Measurements from ENCODE around the gene REV1. TPM values are rescaled to one million over a fixed set of nuclear protein-coding genes. Genes with fewer than 3 reads are reported as not detected.

REV1 gene
- total and polyA plus RNA-seq, 2 of the 8 experiments (the other 6 are each of a cell fraction or from before 2014, with no cell fraction given): 16.6 to 34.3 TPM

DNA sequence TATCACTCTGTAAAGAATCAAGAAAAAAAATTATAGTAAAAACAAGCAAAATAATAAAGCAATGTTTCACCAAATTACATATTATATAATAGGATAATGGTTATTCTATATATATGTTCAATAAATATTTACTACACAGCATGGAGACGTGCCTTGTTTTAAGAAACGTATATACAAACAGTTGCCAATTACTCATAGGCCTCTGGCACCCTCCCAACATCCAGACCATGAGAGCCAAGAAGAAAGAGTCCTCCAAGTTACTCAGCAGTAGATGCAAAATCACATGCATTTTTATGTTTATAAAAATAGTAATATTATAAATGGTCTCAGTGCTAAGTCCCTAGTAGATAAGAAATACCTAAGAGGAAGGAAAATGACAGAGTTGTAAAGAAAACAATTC, 64.8 kb downstream of the REV1 start:
- Histone ChIP-seq H3K23me2 (ENCODE audit: low read depth, low read length) (no peaks in the 10 kb centered on the region), H4K8ac (ENCODE audit: extremely low read depth, insufficient read depth, low read length) (no peak overlapping the region), H3K4me2 (ENCODE audit: insufficient read depth in 1 of 2, low read depth in 2 of 2, low read length in 2 of 2) (no peak overlapping the region), H3K79me1 (ENCODE audit: low read depth, low read length) (no peaks in the 10 kb centered on the region), H3K9me3 (ENCODE audit: insufficient read depth in 2 of 2, low read depth in 1 of 2, low read length in 1 of 2) (no peaks in the 10 kb centered on the region), H3K56ac (replicated peaks; ENCODE audit: insufficient read length, low read depth, low read length) (no peak overlapping the region), H2BK120ac (replicated peaks; ENCODE audit: low read depth, low read length) (no peak overlapping the region), H4K91ac (replicated peaks; ENCODE audit: insufficient read length, low read length) (no peak overlapping the region), H3K4ac (replicated peaks; ENCODE audit: insufficient read length, low read depth, low read length) (no peak overlapping the region), H2AK5ac (ENCODE audit: low read depth, low read length) (no peak overlapping the region), H3K9ac (replicated peaks in 1 of 4; ENCODE audit: extremely low read depth in 1 of 4, low read depth in 3 of 4, low read length in 3 of 4) (no peak overlapping the region), H2BK20ac (ENCODE audit: low read length) (no peak overlapping the region), H3K23ac (ENCODE audit: insufficient read length) (no peak overlapping the region), H3K27ac (ENCODE audit: low read depth, low read length) (no peak overlapping the region), H3K36me3 (ENCODE audit: control insufficient read depth in 2 of 4, insufficient read depth in 4 of 4, low read length in 3 of 4) (peaks cover 4 to 51% (median 25%) of the 10 kb centered on the region in 4 experiments), H3K18ac (ENCODE audit: extremely low read depth, low read length) (no peak overlapping the region), H3K79me2 (ENCODE audit: control insufficient read depth in 1 of 2, insufficient read depth in 2 of 2, low read length in 2 of 2) (no peaks in the 10 kb centered on the region), H2BK5ac (ENCODE audit: low read depth, low read length) (no peak overlapping the region), H2BK12ac (ENCODE audit: low read depth, low read length) (no peak overlapping the region), H3K27me3 (replicated peaks in 1 of 4; ENCODE audit: control insufficient read depth in 3 of 4, extremely low read depth in 1 of 4, insufficient read depth in 3 of 4, low read length in 3 of 4) (no peaks in the 10 kb centered on the region), H4K5ac (ENCODE audit: insufficient read length, low read depth, low read length) (no peak overlapping the region), H3K14ac (ENCODE audit: insufficient read length) (no peak overlapping the region), H3K4me1 (replicated peaks in 1 of 4; ENCODE audit: control insufficient read depth in 3 of 4, insufficient read depth in 4 of 4, low read length in 3 of 4) (no peaks in the 10 kb centered on the region), H3K4me3 (ENCODE audit: extremely low read depth in 1 of 4, insufficient read depth in 2 of 4, low read depth in 3 of 4, low read length in 4 of 4) (no peak overlapping the region), H4K20me1 (replicated peaks in 1 of 2; ENCODE audit: control insufficient read depth in 1 of 2, insufficient read depth in 2 of 2, low read length in 2 of 2) (peaks cover 2% of the 10 kb centered on the region in 2 experiments), H2AFZ (ENCODE audit: low read length) (no peak overlapping the region), H2BK15ac (ENCODE audit: low read length) (no peak overlapping the region)
- 89% methylated on average over 2 of the region's 2 CpGs; no CpG with 5 or more reads in 1 of the 2 experiments for WGBS, 2 experiments (ENCODE audit: extremely low coverage in 1 of 2, insufficient coverage in 1 of 2, insufficient read length in 1 of 2, insufficient replicate concordance in 2 of 2, low coverage in 1 of 2, low lambda C conversion rate in 2 of 2, missing lambda C conversion rate in 1 of 2)
- ChIA-PET POLR2A (ENCODE audit: partially characterized antibody) (no interaction called here), CTCF (ENCODE audit: partially characterized antibody) (no interaction called here)
- FAIRE-seq (no peak), DNase-seq (ENCODE audit: low read depth in 1 of 2, low spot score in 2 of 2) (no peak)
- TF ChIP-seq ATF3 (IDR thresholded peaks at IDR 0.05; ENCODE audit: insufficient read depth, low read depth, low read length): no peak
- TF ChIP-seq ZNF274 (IDR thresholded peaks at IDR 0.05; ENCODE audit: borderline replicate concordance, extremely low read depth, low read length): no peak
- TF ChIP-seq, protein P1, sequence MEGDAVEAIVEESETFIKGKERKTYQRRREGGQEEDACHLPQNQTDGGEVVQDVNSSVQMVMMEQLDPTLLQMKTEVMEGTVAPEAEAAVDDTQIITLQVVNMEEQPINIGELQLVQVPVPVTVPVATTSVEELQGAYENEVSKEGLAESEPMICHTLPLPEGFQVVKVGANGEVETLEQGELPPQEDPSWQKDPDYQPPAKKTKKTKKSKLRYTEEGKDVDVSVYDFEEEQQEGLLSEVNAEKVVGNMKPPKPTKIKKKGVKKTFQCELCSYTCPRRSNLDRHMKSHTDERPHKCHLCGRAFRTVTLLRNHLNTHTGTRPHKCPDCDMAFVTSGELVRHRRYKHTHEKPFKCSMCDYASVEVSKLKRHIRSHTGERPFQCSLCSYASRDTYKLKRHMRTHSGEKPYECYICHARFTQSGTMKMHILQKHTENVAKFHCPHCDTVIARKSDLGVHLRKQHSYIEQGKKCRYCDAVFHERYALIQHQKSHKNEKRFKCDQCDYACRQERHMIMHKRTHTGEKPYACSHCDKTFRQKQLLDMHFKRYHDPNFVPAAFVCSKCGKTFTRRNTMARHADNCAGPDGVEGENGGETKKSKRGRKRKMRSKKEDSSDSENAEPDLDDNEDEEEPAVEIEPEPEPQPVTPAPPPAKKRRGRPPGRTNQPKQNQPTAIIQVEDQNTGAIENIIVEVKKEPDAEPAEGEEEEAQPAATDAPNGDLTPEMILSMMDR (IDR thresholded peaks at IDR 0.05; ENCODE audit: control extremely low read depth in 1 of 3, insufficient read depth in 1 of 3, low read depth in 1 of 3, low read length in 3 of 3): no peak
- no peak for TF ChIP-seq CBX8 (IDR thresholded peaks at IDR 0.05; ENCODE audit: borderline replicate concordance, low read depth, low read length)
- TF ChIP-seq EGR1 (IDR thresholded peaks at IDR 0.05; ENCODE audit: borderline replicate concordance, low read depth, low read length): no peak
- TF ChIP-seq TBP (IDR thresholded peaks at IDR 0.05; ENCODE audit: low read depth, low read length): no peak
- no peak for TF ChIP-seq TEAD4 (IDR thresholded peaks at IDR 0.05; ENCODE audit: low read depth, low read length)
- no peak for TF ChIP-seq JUND (IDR thresholded peaks at IDR 0.05; ENCODE audit: low read length)
- TF ChIP-seq KDM4A (IDR thresholded peaks at IDR 0.05; ENCODE audit: low read depth, low read length, severe bottlenecking): no peak
- TF ChIP-seq TAF1 (IDR thresholded peaks at IDR 0.05; ENCODE audit: low read depth, low read length): no peak

Measured in H1 (cell line).